Cardiac muscle cell (in vitro differentiated cells and primary cell): Measurements from ENCODE around the gene NPDC1. TPM values are rescaled to one million over a fixed set of nuclear protein-coding genes. Genes with fewer than 3 reads are reported as not detected.

Experiments used
- DNase-seq, 2 donors: peaks; one replicate each; pipeline versions ENCODE4 v3.0.0 to v3.0.0-alpha.2; 2010 to 2017; ENCODE audit warnings: low read depth in 1 of 2, low spot score in 1 of 2
- H3K27ac ChIP-seq: fragments of 200-600 bp; sonication (generic); 2 replicates; pipeline ENCODE4 v1.5.1; 2016
- H3K27me3 ChIP-seq: fragments of 200-600 bp; sonication (generic); 2 replicates; pipeline ENCODE4 v1.6.0; 2016; ENCODE audit warnings: control low read depth
- H3K36me3 ChIP-seq: fragments of 200-600 bp; sonication (generic); 2 replicates; pipeline ENCODE4 v1.5.1; 2016; ENCODE audit warnings: control low read depth
- H3K4me1 ChIP-seq: fragments of 200-600 bp; sonication (generic); 2 replicates; pipeline ENCODE4 v1.8.1; 2017; ENCODE audit warnings: low read depth, mild to moderate bottlenecking, mixed run types
- H3K4me3 ChIP-seq: fragments of 200-600 bp; sonication (generic); 2 replicates; pipeline ENCODE4 v1.5.1; 2016; ENCODE audit warnings: mild to moderate bottlenecking
- H3K9me3 ChIP-seq: fragments of 200-600 bp; sonication (generic); 2 replicates; pipeline ENCODE4 v1.5.1; 2017; ENCODE audit warnings: low read depth, mild to moderate bottlenecking, control low read depth
- CTCF ChIP-seq: IDR thresholded peaks from 2 replicates; pipeline ENCODE4 v1.5.1; 2012; ENCODE audit warnings: low read depth, mild to moderate bottlenecking, low read length
- polyA plus RNA-seq: library from polyadenylated mRNA; unstranded; fragments of >200 nt; fragmentation: Nextera tagmentation; extraction: Ambion mirVana; gene quantifications from 2 replicates; pipeline ENCODE4 v1.2.1, GENCODE V29; 2016
- total RNA-seq: library from RNA; depleted of rRNA; stranded (reverse); fragments of >200 nt; gene quantifications from 2 replicates; pipeline ENCODE4 v1.2.3, GENCODE V29; 2016

NPDC1 gene
- total and polyA plus RNA-seq, 2 experiments from 2014 or later: 65.1 to 94.9 TPM

GRCh38 chr9:137082222-137082924, 36.4 kb upstream of the NPDC1 start:
- Histone ChIP-seq H3K27me3 (peaks cover 26% of the 10 kb centered on the region), H3K36me3 (no peaks in the 10 kb centered on the region), H3K4me3 (no peak overlapping the region), H3K27ac (no peak overlapping the region), H3K4me1 (no peaks in the 10 kb centered on the region), H3K9me3 (no peaks in the 10 kb centered on the region)
- no peak for DNase-seq
- no peak for TF ChIP-seq CTCF

GRCh38 chr9:137080260-137081122, 34.5 kb upstream of the NPDC1 start:
- peaks cover 33% of the 10 kb centered on the region for H3K27me3 ChIP-seq
- DNase-seq: no peak
- no peak overlapping the region for H3K27ac ChIP-seq
- no peak overlapping the region for H3K4me3 ChIP-seq
- no peaks in the 10 kb centered on the region for H3K4me1 ChIP-seq
- no peaks in the 10 kb centered on the region for H3K36me3 ChIP-seq
- no peaks in the 10 kb centered on the region for H3K9me3 ChIP-seq
- TF ChIP-seq CTCF: no peak

GRCh38 chr9:137079401-137079787, 33.4 kb upstream of the NPDC1 start:
- H3K4me1 ChIP-seq: no peaks in the 10 kb centered on the region
- H3K27ac ChIP-seq: no peak overlapping the region
- H3K36me3 ChIP-seq: no peaks in the 10 kb centered on the region
- H3K4me3 ChIP-seq: no peak overlapping the region
- no peak for TF ChIP-seq CTCF
- H3K9me3 ChIP-seq: no peaks in the 10 kb centered on the region
- DNase-seq: no peak
- peaks cover 33% of the 10 kb centered on the region for H3K27me3 ChIP-seq

- no peak for DNase-seq
Observed at GRCh38 chr9:137078701-137079400, 32.9 kb upstream of the NPDC1 start.

More at GRCh38 chr9:137078701-137079400, 32.9 kb upstream of the NPDC1 start:
- H3K4me3 ChIP-seq: peak overlapping the region; percentile 40
- H3K9me3 ChIP-seq: no peaks in the 10 kb centered on the region
- no peaks in the 10 kb centered on the region for H3K36me3 ChIP-seq
- TF ChIP-seq CTCF: no peak
- H3K4me1 ChIP-seq: no peaks in the 10 kb centered on the region
- H3K27me3 ChIP-seq: peaks cover 33% of the 10 kb centered on the region
- H3K27ac ChIP-seq: no peak overlapping the region
